ENCODE measurements around the gene PSD2.

The PSD2 gene

DNA sequence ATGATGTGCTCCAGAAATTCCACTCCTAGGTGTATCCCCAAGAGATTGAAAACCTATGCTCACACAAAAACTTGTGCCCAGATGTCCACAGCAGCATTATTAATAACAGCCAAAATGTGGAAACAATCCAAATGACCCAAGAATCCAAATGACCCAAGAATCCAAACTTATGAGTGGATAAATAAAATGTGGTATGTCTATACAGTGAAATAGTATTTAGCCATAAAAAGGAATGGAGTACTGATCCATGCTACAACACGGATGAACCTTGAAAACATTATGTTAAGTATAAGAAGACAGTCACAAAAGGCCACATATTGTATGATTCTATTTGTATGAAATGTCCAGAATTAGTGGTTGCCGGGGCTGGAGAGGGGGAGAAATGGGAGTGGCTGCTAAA, 80.3 kb downstream of the PSD2 start:
- Histone ChIP-seq H3K4me2 (ENCODE audit: low read length) (no peak overlapping the region), H3K27ac (ENCODE audit: low read length) (no peak overlapping the region), H4K20me1 (ENCODE audit: insufficient read depth, low read length) (no peaks in the 10 kb centered on the region), H2AFZ (ENCODE audit: low read depth, low read length) (no peak overlapping the region), H3K9me3 (ENCODE audit: insufficient read depth, low read length) (no peaks in the 10 kb centered on the region), H3K9ac (ENCODE audit: low read length) (no peak overlapping the region), H3K27me3 (ENCODE audit: low read depth, low read length) (no peaks in the 10 kb centered on the region), H3K36me3 (replicated peaks; ENCODE audit: low read depth, low read length) (no peaks in the 10 kb centered on the region), H3K4me1 (ENCODE audit: low read length) (no peaks in the 10 kb centered on the region), H3K79me2 (ENCODE audit: low read length) (no peaks in the 10 kb centered on the region), H3K4me3 (ENCODE audit: low read length) (no peak overlapping the region)
- no peak for TF ChIP-seq EZH2phosphoT487 (IDR thresholded peaks at IDR 0.05; ENCODE audit: low read depth)
- TF ChIP-seq, protein P1, sequence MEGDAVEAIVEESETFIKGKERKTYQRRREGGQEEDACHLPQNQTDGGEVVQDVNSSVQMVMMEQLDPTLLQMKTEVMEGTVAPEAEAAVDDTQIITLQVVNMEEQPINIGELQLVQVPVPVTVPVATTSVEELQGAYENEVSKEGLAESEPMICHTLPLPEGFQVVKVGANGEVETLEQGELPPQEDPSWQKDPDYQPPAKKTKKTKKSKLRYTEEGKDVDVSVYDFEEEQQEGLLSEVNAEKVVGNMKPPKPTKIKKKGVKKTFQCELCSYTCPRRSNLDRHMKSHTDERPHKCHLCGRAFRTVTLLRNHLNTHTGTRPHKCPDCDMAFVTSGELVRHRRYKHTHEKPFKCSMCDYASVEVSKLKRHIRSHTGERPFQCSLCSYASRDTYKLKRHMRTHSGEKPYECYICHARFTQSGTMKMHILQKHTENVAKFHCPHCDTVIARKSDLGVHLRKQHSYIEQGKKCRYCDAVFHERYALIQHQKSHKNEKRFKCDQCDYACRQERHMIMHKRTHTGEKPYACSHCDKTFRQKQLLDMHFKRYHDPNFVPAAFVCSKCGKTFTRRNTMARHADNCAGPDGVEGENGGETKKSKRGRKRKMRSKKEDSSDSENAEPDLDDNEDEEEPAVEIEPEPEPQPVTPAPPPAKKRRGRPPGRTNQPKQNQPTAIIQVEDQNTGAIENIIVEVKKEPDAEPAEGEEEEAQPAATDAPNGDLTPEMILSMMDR (IDR thresholded peaks at IDR 0.05; ENCODE audit: low read depth, low read length): no peak

DNA sequence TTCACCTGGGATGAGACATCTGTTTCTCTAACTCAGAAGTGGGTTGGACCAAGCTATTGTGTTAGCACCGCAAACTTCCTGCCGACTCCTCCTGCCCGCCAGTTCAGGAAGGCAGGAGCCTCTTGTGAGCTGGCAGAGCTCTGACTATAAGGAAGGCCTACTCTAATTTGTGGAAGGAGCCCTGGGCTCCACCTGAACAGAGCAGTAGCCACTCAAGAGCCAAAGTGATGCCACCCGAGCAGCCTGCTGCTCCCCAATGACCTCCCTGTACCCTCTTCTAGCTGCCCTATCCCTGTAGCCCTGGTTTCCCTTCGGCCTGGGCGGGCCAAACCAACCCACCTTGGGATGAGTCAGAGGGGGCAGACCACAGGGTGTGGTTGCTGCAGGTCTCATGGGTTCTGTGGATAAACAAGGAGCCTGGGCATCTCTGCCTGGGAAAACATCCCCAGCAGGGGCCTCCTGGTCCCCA, 81.6 kb downstream of the PSD2 start:
- Histone ChIP-seq H3K27ac (ENCODE audit: low read length) (no peak overlapping the region), H2AFZ (ENCODE audit: low read depth, low read length) (no peak overlapping the region), H3K4me3 (ENCODE audit: low read length) (no peak overlapping the region), H3K36me3 (replicated peaks; ENCODE audit: low read depth, low read length) (no peaks in the 10 kb centered on the region), H3K4me1 (ENCODE audit: low read length) (no peaks in the 10 kb centered on the region), H3K27me3 (ENCODE audit: low read depth, low read length) (no peaks in the 10 kb centered on the region), H3K79me2 (ENCODE audit: low read length) (no peaks in the 10 kb centered on the region), H3K9me3 (ENCODE audit: insufficient read depth, low read length) (no peaks in the 10 kb centered on the region), H3K4me2 (ENCODE audit: low read length) (no peak overlapping the region), H4K20me1 (ENCODE audit: insufficient read depth, low read length) (no peaks in the 10 kb centered on the region), H3K9ac (ENCODE audit: low read length) (no peak overlapping the region)
- TF ChIP-seq, protein P1 (IDR thresholded peaks at IDR 0.05; ENCODE audit: low read depth, low read length): no peak
- no peak for TF ChIP-seq EZH2phosphoT487 (IDR thresholded peaks at IDR 0.05; ENCODE audit: low read depth)

DNA sequence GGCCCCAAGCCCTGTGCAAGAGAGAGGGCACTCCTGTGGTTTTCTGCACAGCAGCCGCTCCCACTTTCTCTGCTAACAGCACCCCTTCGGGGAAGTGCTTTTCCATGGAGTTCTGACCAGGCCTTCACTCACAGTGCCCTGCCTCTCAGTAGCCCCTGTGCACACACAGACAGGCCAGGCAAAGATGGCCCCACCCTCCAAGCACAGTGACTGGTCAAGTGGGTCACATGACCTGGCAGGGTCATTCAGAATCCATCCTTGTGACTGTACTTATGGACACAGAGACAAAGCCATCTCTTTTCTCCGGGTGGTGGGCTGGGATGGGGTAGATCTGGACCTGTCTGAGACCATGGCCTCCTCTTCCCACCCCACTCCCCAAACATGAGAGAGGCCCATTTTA, 82.5 kb downstream of the PSD2 start:
- no peaks in the 10 kb centered on the region for H4K20me1 ChIP-seq (ENCODE audit: insufficient read depth, low read length)
- H3K36me3 ChIP-seq (replicated peaks; ENCODE audit: low read depth, low read length): no peaks in the 10 kb centered on the region
- no peak overlapping the region for H3K4me3 ChIP-seq (ENCODE audit: low read length)
- H3K4me2 ChIP-seq (ENCODE audit: low read length): no peak overlapping the region
- TF ChIP-seq EZH2phosphoT487 (IDR thresholded peaks at IDR 0.05; ENCODE audit: low read depth): no peak
- TF ChIP-seq, protein P1 (IDR thresholded peaks at IDR 0.05; ENCODE audit: low read depth, low read length): no peak
- H3K9me3 ChIP-seq (ENCODE audit: insufficient read depth, low read length): no peaks in the 10 kb centered on the region
- H3K4me1 ChIP-seq (ENCODE audit: low read length): no peaks in the 10 kb centered on the region
- H3K27ac ChIP-seq (ENCODE audit: low read length): no peak overlapping the region
- no peak overlapping the region for H2AFZ ChIP-seq (ENCODE audit: low read depth, low read length)
- no peaks in the 10 kb centered on the region for H3K27me3 ChIP-seq (ENCODE audit: low read depth, low read length)
- no peaks in the 10 kb centered on the region for H3K79me2 ChIP-seq (ENCODE audit: low read length)
- no peak overlapping the region for H3K9ac ChIP-seq (ENCODE audit: low read length)

DNA sequence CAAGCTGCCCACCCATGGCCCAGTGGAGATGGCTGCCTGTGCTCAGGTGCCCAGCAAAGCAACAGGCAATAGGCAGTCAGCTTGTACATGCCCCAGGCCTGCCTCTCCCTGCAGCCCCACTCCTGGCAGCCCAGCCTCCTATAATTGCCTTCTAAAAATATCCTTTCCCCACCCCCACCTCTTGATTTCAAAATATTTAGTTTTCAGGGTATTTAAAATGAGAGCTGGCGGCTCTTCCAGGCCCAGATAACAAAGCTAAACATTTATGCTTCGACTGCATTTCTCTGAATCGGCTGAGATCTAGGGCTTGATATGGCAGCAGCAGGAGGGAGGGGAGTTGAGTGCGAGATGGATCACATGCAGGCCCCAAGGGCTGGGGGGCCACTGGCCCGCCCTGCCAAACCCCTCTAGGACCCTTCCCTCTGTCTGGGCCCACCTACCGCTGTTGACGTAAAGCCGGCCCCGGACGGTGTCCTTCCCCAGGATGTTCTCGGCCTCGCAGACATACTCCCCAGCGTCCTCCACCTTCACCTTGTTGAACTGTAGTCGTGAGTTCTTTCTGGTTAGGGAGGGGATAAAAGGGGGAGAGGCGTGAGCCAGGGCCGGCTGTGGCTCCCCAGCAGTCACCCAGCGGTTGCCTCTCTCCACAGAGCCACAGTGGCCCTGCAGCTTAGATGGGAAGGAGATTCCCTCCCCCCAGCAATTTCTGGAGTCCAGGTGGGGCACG, 85.0 kb downstream of the PSD2 start:
- Histone ChIP-seq H3K27ac (ENCODE audit: low read length) (no peak overlapping the region), H3K9me3 (ENCODE audit: insufficient read depth, low read length) (no peaks in the 10 kb centered on the region), H3K4me1 (ENCODE audit: low read length) (no peaks in the 10 kb centered on the region), H3K9ac (ENCODE audit: low read length) (no peak overlapping the region), H4K20me1 (ENCODE audit: insufficient read depth, low read length) (no peaks in the 10 kb centered on the region), H3K79me2 (ENCODE audit: low read length) (no peaks in the 10 kb centered on the region), H3K4me2 (ENCODE audit: low read length) (no peak overlapping the region), H2AFZ (ENCODE audit: low read depth, low read length) (no peak overlapping the region), H3K36me3 (replicated peaks; ENCODE audit: low read depth, low read length) (no peaks in the 10 kb centered on the region), H3K4me3 (ENCODE audit: low read length) (no peak overlapping the region), H3K27me3 (ENCODE audit: low read depth, low read length) (no peaks in the 10 kb centered on the region)
- TF ChIP-seq EZH2phosphoT487 (IDR thresholded peaks at IDR 0.05; ENCODE audit: low read depth): no peak
- TF ChIP-seq, protein P1 (IDR thresholded peaks at IDR 0.05; ENCODE audit: low read depth, low read length): no peak

Data from OCI-LY3 (cell line).